Choroid plexus epithelial cell (primary cell): ENCODE results near the gene NEIL3.

Experiments
- DNase-seq: peaks from one replicate; pipeline ENCODE4 v3.0.0-alpha.2; 2010; ENCODE audit warnings: low read depth
- H3K4me3 ChIP-seq: 2 replicates; pipeline ENCODE4 v1.5.1; 2011; ENCODE audit warnings: low read depth, mild to moderate bottlenecking, control low read depth, low read length, moderate library complexity
- TF ChIP-seq, protein P1 (sequence below): conservative IDR thresholded peaks from 2 replicates; pipeline ENCODE4 v1.5.1; 2011; ENCODE audit warnings: low read depth, mild to moderate bottlenecking, control low read depth, inconsistent platforms, low read length, moderate library complexity

Gene NEIL3

GRCh38 chr4:177404986-177405385, 95.3 kb downstream of the NEIL3 start:
- no peak overlapping the region for H3K4me3 ChIP-seq
- DNase-seq, result no peak
- TF ChIP-seq, protein P1, sequence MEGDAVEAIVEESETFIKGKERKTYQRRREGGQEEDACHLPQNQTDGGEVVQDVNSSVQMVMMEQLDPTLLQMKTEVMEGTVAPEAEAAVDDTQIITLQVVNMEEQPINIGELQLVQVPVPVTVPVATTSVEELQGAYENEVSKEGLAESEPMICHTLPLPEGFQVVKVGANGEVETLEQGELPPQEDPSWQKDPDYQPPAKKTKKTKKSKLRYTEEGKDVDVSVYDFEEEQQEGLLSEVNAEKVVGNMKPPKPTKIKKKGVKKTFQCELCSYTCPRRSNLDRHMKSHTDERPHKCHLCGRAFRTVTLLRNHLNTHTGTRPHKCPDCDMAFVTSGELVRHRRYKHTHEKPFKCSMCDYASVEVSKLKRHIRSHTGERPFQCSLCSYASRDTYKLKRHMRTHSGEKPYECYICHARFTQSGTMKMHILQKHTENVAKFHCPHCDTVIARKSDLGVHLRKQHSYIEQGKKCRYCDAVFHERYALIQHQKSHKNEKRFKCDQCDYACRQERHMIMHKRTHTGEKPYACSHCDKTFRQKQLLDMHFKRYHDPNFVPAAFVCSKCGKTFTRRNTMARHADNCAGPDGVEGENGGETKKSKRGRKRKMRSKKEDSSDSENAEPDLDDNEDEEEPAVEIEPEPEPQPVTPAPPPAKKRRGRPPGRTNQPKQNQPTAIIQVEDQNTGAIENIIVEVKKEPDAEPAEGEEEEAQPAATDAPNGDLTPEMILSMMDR, result no peak

- TF ChIP-seq, protein P1, result no peak
- no peak for DNase-seq
- H3K4me3 ChIP-seq, result no peak overlapping the region
Observed at GRCh38 chr4:177405508-177405907, 95.8 kb downstream of the NEIL3 start.

- DNase-seq, result no peak
- TF ChIP-seq, protein P1, result no peak
- H3K4me3 ChIP-seq, result no peak overlapping the region
Observed at GRCh38 chr4:177408023-177408422, 98.3 kb downstream of the NEIL3 start.

DNA sequence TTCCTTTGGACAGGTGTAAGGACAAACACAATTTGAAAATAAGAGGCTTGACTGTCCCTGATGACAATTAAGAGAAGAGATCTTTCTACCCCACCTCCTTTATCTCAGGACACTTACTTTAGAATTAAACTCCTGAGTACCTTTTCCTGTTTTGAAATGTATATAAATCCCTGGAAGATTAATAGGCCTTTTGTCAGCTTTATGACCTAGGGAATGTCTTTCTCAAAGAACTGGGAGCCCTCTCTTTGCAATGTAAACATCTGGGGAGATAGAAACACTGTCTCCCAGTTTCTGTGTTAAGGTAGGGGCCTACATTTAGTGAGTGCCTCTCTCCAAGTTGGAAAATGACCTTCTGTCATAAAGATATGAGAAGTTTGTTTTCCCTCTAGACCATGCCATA, 100.9 kb downstream of the NEIL3 start:
- TF ChIP-seq, protein P1, result no peak
- no peak overlapping the region for H3K4me3 ChIP-seq
- no peak for DNase-seq

DNA sequence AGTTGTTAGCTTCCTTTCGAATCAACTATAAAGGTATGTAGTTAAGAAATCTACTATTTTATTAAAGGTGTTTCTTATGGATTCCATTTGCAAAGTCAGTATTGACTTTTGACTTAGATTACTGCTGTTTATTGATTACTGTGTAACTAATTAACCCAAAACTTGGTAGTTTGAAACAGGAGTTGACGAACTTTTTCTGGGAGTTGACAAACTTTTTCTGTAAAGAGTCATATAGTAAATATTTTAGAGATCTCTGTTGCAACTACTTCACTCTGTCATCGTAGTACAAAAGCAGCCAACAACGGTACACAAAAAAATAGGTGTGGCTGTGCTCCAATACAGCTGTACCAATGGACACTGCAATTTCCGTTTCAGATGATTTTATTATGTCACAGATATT, 102.3 kb downstream of the NEIL3 start:
- H3K4me3 ChIP-seq, result no peak overlapping the region
- DNase-seq, result no peak
- TF ChIP-seq, protein P1, result no peak
